ENCODE data around the gene SUSD4.

SUSD4 gene

DNA sequence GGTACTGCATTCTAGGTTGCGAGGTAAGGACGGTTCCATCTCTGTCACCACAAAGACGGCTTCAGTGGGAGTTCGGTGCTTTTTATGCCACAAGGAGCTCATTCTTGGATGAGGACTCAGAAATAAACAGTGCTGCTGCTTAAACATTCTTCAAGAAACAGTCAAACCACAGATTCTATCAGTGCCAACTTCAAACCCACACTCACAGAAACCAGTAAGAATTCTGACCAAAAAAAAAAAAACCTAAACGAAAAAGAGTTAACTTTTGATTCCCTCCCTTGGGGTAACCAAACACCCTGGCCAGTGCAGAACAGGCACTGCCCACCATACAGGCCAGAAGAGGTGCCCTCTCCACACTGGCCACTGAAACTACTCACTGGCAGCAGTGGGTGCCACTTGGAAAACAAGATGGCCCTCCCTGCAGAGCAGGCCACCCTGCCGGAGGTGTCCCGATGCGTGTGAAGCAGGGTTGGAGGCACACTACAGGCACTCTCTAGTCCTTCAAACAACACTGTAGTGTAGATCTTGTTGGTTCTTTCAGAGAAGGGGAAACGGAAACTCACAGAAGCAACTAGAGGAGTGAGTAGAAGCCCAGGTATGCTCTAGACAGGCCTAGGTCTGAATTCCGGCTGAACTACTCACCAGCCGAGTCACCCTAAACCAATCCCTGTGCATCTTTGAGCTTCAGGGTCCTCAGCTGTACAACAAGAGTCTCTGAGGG is 133.7 kb downstream of the SUSD4 start:
- no peak for DNase-seq (ENCODE audit: low read depth)

DNA sequence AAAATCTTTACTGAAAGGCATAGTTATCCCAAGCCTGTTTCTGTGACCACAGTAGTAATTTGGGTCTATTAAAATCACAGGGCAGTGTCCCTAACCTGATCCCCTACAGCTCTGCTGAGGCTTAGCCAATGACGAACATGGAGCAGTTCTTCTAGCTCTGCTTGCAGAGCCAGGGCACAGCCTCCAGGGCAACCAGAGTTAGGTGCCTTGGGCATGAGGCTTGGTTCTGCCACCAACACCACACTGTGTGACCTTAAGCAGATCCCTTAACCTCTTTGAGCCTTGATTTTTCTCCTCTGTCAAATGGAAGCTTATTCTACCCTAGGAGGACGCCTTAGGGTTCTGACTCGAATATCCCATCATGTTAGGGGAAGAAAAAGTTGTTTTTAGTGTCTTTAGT is 134.2 kb downstream of the SUSD4 start:
- DNase-seq (ENCODE audit: low read depth): no peak

DNA sequence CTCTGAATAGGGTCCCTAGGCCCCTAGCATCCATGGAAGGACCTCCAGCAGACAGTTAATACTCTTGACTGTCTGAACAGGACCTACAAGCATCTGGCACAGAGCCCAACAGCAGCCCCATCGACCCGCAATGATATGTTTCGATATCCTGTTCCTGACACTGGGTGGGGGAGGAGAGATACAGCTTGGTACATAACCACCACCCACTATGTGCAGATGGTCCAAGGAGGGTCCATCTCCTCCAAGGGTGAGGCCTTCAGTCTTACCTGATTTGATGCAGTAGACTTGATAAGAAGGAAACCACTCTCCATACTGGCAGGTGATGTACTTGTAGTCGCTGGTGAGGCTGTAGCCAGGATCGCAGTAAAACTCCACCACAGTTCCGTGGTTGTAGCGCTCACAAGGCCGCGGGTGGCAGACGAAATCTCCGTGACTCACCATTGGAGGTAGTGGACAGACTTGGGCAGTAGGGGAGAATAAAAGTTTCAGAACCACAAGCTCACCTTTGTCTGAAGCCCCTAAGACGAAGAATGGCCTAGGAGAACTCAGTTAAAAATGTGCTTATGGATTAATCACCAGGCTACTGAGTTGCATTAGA is 134.9 kb downstream of the SUSD4 start:
- DNase-seq (ENCODE audit: low read depth): no peak

DNA sequence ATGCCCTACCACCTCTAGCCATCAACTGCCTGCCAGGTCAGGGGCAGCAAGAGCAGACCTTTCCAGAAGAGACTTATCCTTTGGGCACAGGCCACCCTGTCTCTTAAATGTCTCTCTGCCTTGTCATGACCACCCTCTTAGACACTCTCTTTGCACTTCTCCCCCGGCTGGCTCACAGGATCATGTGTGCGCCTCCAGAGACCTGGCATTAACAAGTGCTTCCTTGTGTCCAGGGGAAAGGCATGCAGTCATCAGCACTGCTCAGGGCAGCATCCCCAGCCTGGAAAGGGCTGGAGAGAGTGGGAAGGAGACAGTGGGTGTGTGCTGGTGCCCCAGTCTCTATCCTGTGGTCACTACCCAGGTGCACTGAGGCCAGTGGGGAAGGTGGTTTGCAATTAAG is 135.8 kb downstream of the SUSD4 start:
- DNase-seq (ENCODE audit: low read depth): no peak

DNA sequence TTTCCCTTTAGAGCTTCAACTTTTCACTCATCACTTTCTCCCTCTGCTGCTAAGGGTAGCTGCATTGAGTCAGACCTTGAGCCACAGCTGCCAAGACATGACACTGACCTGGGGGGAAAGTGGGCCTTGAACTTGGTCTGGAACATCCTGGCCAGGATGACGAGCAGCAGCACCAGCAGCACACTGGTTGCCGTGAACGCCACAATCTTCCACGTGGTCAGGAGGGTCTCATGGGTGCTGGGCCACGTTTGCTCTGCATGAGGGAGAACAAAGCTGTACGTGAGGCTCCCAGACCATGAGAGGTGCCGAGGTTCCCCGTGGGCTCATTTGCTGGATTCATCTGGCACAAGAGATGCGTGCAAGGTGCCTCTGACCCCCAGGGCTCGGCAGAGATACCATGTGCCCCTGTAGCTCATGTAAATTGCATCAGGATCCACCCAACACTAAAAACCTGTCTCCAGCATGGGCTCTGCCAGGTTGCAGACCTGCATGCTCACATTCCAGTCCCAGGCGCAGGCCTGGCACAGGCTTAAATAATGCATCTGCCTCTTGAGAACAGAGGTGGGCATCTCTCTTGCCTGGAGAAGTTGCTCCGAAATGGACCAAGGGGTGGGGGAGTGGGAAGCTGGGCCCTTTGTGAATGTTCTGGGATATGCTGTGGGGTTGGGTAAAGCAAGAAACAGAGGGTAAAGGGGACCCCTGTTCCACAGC is 136.3 kb downstream of the SUSD4 start:
- no peak for DNase-seq (ENCODE audit: low read depth)

DNA sequence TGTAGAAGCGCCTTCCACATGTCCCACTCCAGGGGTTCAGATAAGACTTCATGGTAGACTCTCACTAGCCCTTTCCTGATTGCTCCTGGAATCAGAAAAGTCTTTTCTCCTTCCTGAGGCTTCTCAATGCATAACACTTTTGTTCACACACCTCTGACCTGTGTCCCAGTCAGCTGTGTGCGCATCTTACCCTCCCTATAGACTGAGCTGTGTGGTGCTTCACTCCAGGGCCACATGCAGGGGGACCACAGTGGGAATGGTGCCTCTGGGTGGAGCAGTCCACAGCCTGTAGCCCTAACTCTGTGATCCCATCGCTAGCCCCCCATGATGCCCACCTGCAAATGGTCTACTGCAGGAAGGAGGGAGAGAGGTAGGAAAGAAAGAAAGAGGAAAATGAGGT is 136.9 kb downstream of the SUSD4 start:
- DNase-seq (ENCODE audit: low read depth): no peak

DNA sequence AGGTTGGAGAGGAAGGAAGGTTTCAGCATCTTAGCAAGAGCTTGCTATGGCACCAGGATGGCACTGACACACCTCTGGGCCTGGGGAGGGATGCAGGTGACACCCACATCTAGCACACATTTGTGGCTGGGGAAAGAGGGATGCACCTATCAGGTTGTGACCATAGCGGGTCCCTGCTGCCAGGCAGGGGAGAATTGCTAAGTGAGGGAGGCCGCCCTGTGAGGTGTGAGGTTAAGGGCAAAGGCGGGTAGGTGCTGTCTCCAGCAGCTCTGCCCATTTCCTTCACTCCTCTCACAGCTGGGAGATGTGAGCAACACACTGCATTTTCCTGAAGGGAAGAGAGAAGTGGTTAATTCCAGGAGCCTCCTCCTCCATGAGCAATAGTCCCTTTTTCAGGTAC is 137.7 kb downstream of the SUSD4 start:
- DNase-seq (ENCODE audit: low read depth): no peak

DNA sequence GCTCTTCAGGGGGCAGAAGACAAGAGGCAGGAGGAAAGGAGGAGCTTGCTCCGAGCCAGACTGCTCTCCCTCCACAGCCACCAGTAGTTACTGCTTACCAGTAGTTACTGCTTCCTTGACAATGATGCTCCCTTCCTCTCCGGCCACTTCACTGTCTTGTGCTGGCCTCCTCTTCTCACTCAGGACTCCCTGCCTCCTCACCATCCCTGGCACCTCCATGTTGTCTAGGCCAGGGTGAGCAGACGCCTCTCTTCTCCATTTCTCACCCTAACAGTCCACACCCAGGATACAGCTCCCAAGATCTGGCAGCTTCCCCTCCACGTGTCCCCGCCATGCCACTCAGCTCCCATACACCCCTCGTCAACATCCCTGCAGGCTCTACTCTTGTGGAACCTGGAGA is 138.5 kb downstream of the SUSD4 start:
- no peak for DNase-seq (ENCODE audit: low read depth)

DNA sequence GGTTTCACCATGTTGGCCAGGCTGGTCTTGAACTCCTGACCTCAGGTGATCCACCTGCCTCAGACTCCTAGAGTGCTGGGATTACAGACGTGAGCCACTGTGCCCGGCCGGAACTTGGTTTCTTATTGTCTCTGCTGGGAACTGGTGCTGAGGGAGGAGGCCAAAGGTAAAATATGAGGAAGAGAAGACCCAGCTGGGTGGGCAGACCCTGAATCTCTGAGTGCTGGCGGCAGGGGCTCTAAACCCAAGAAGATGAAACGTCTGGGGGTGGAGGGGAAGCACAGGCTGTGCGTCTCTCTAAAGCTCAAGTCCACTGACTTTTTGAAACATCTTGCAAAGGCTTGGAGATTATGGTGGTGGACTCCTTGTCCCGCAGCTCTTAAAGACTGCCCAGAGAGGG is 138.9 kb downstream of the SUSD4 start:
- DNase-seq (ENCODE audit: low read depth): no peak

DNA sequence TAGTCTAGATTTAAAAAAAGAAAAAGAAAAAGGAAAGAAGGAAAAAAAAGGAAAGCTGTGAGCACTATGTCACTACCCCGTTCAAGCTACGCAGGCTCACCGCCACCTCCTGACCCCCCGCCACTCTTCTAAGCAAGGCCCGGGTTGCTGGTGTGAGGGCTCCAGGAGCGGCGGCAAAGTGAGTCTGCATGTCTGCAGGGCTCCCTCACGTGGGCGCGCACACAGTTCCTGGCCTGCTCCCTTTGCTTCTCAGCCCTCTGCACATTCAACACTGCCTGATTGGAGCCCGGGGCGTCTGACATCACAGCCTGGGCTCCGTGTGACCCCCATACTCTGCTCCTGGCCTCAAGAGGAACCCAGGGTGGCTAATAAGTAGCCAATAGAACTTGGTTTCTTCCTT is 139.5 kb downstream of the SUSD4 start:
- no peak for DNase-seq (ENCODE audit: low read depth)

DNA sequence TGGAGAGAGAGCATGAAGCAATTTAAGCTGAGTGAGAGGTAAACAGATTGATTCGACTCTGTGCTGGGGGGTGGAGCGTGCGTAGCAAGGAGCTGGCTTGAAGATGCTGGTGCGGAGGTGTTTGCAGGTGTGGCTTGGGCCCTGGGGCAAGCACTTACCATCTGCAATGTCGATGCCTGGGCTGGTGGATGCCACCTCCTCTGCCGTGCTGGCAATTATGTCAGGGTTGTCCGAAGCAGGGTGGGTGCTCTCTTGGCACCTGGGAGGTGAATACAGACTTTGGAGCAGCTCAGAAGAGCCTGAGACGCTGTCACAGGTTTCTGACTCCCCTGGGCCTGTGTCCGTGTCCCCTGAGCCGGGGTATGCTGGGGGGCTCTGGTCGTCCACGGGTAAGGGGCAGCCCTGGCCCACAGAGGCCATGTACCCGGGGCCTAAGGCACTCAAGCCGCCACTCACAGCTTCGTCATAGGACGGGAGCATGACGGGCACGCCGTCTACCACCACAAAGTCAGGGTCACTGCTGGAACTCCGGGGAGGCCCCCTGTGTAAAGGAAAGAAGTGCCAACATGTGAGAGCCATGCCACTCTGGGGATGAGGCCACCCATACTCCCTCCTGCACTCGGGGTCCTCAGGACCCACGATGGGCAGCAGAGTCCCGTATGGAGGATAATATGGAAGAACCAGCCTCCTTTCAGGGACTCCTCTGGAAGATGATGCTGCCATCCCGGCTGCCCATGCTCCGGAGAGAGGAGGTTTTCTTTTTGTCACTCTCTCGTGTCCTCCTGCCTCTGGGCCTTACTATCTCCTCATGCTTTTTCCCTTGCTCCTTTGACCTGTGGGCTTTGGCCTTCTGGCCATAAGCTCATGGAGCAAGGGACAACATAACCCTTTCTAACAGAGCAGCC is 140.6 kb downstream of the SUSD4 start:
- no peak for DNase-seq (ENCODE audit: low read depth)

DNA sequence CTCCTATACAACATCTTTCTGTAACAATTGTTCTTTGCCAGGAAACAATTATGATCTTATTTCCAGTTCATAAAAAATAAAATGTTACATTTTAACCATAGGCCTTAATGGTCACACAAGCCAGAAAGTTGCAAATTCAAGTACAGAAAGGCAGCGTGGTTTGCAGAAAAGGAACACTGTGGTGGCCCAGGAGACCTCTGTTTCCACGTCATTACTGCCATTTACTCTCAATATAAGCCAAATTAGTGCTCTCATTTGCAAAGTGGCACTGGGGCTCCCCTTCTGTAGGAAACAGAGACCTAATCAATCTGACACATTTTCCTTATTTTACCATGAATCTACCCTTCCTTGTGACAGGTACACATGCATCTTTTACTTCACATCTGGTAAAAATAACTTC is 141.6 kb downstream of the SUSD4 start:
- no peak for DNase-seq (ENCODE audit: low read depth)

DNA sequence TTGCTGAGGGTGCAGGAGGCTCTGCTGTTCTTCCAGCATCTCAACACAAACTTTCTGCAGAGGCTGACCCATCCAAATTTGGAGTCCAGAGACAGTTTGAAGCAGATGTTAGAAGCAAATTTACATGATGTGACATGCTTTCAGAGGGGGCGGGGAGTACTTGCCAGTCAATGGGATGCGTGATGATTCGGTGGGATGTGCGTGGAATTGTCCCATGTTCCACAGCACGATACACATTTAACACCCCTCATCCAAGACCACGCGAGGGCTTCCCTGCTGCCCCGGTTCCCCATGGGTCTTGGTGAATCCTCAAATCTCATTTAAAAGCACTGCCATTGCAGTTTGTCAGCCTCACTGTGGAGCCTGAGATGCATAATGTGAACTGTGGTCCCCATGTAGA is 142.3 kb downstream of the SUSD4 start:
- no peak for DNase-seq (ENCODE audit: low read depth)

DNA sequence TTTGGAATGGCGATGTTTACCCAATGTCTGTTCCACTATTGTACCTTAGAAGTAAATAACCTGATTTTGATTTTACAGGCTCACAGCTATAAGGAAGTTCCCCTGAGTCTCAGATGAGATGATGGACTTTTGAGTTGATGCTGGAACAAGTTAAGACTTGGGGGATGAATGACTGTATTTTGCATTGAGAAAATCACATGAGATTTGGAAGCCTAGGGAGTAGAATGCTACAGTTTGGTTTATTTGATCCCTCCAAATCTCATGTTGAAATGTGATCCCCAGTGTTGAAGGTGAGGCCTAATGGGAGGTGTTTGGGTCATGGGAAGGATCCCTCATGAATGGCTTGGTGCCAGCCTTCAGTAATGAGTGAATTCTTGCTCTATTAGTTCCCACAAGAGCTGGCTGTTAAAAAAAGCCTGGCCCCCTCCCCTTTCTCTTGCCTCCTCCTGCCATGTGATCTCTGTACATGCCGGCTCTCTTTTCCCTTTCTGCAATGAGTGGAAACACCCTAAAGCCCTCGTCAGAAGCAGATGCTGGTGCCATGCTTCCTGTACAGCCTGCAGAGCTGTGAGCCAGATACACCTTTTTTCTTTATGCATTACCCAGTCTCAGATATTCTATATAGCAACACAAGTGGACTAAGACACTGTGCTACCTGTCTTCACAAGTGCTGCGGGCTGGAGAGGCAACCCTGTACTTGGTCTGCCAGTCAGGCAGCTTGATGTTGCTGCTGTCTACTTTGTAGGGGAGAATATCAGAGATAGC is 143.9 kb downstream of the SUSD4 start:
- DNase-seq (ENCODE audit: low read depth): no peak

DNA sequence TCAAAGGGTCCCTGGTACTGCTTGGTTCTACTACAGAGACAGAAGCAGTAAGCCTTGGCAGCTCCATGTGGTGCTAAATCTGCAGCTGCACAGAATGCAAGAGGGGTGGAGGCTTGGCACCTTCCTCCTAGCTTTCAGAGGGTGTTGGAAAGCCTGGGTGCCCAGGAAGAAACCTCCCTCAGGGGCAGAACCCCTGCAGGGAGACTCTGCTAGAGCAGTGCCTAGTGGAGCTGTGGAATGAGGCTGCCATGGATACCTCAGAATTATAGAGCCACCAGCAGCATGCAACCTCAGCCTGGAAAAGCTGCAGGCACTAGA is 144.7 kb downstream of the SUSD4 start:
- DNase-seq (ENCODE audit: low read depth): no peak

DNA sequence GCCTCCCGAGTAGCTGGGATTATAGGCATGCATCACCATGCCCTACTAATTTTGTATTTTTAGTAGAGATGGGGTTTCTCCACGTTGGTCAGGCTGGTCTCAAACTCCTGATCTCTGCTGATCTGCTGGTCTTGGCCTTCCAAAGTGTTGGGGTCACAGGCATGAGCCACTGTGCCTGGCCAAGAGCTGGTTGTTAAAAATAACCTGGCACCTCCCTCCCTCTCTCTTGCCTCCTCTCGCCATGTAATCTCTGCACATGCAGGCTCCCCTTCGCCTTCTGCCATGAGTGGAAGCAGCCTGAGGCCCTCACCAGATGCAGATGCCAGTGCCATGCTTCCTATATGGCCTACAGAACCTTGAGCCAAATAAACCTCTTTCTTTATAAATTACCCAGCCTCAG is 146.2 kb downstream of the SUSD4 start:
- DNase-seq (ENCODE audit: low read depth): no peak

DNA sequence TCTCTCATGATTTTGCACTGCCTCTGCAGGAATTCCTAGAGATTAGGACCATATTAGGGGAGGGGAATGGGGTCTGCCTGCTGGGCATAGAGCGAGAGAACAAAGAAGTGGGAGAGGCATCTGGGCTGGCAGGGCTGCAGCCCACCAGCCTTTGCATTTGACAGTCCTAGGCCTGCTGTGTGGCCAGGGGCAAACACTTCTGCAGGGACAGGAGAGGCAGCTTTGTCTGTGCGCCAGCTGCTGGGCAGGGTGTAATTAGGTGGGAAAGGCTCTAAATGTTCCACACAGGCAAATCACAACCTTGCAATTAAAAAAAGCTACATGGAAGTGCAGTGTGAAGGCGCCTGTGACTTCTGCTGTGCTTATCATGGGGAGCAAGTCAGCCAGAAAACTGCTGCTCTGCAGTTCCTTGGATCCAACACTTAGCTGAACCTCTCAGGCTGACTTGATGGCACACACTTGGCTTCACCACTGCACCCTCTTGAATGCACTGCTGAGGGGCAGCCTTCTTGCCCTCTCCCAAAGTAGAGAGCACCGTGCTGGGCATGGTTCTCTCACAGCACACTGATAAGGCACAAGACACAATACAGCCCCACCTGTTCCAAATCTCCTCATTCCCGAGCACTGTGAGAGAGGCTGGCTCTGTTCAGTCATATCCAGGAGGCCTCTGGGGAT is 147.3 kb downstream of the SUSD4 start:
- no peak for DNase-seq (ENCODE audit: low read depth)

DNA sequence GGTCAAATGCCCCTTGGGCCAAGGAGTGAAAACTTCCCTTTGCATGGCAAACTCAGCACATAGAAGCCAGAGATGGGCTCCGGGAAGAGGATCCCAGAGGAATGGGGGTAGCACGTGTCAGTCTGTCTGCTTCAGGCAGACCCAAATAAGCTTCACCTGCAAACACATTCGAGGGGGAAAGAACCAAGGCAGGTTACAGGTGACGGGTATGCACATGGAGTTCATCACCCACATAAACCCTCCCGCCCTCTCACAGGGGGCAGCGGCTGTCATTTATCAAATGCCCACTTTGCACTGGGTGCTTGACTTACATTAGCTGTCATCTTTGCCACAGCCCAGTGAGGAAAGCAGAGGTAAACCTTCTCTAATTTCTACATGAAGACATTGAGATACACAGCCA is 147.9 kb downstream of the SUSD4 start:
- no peak for DNase-seq (ENCODE audit: low read depth)

DNA sequence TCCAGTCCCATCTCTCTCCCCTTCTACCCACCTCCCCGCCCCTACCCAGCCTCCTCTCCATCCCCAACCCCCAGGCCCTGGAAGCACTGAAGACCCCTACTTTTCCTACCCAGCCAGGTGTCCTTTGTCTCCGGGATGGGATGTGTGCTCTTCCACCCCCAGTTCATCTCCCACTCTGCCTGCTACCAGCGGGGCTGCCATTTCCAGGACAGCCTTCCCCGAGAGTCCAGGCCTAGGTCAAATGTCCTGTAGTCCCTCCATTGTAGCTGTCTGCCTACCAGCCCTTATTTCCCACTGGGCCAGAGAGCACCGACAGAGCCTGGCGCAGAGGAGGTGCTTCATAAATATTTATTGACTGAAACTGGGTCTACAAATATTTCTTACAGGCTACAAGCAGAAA is 148.9 kb downstream of the SUSD4 start:
- no peak for DNase-seq (ENCODE audit: low read depth)

DNA sequence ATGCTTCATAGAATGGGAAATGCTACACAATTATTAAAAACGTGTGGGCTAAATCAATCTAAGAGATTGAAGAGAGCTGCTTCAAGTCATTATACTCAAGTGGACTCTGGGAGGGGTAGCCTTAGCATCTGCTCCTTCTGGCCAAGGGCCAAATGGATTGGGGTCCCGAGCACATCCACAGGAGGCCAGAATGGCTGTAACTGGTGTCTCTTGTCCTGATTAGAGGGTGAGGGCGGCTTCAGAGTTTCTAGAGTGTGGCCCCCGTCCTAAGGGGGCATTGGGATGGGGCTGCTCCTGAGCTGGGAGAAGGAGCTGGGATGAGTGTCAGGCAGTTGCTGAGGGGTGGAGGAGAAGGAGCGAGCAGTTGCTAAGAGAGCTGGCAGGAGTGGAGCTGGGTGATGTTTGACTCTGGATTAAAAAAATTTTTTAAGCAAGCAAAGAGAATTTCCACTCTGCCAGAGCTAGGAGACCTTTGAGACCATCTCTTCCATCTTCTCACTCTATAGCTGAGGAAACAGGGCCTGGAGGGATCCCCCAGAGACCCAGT is 149.6 kb downstream of the SUSD4 start:
- no peak for DNase-seq (ENCODE audit: low read depth)

DNA sequence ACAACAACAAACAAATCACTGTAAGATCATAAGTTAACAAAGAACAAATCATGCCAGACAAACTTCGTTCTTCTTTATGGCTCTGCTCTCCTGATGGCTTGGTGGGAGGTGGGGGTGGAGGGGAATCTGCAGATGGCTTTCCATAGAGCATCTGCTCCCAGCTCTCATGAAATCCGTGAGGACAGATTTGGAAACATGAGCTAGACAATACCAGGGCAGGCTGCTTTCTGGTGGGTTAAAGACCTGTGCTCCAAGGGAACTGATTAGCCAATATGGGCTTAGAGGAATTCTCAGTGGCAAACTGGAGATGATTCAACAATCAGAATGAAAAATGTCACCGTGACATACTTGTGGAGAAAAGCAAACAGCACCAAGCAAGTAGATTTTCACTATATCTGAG is 151.5 kb downstream of the SUSD4 start:
- no peak for DNase-seq (ENCODE audit: low read depth)
